Liver (tissue), 9 donors: ENCODE results near the gene KIF6. TPM values are rescaled to one million over a fixed set of nuclear protein-coding genes. Genes with fewer than 3 reads are reported as not detected.

Source experiments
- DNase-seq: peaks from one replicate; pipeline ENCODE4 v3.0.0-alpha.2; 2017; ENCODE audit warnings: low spot score
- H3K27ac ChIP-seq, 2 donors: one replicate each; pipeline ENCODE4 v1.7.0; 2013; ENCODE audit warnings: inconsistent platforms in 2 of 2, low read length in 2 of 2, control low read depth in 1 of 2, low read depth in 1 of 2, mild to moderate bottlenecking in 1 of 2
- H3K27me3 ChIP-seq, 4 donors: one replicate each; pipeline versions ENCODE4 v1.6.1 to v1.7.0; 2013; ENCODE audit warnings: low read length in 3 of 4, inconsistent platforms in 1 of 4, mild to moderate bottlenecking in 1 of 4, moderate library complexity in 1 of 4; ENCODE audit not compliant: control insufficient read depth in 4 of 4, insufficient read depth in 4 of 4
- H3K36me3 ChIP-seq, 4 donors: one replicate each; pipeline versions ENCODE4 v1.6.1 to v1.7.0; 2013; ENCODE audit warnings: low read length in 3 of 4, mild to moderate bottlenecking in 3 of 4, low read depth in 1 of 4, moderate library complexity in 1 of 4; ENCODE audit not compliant: control insufficient read depth in 4 of 4, insufficient read depth in 3 of 4
- H3K4me1 ChIP-seq, 4 donors: one replicate each; pipeline versions ENCODE4 v1.6.1 to v1.7.0; 2013; ENCODE audit warnings: low read length in 3 of 4, mild to moderate bottlenecking in 3 of 4, moderate library complexity in 1 of 4; ENCODE audit not compliant: control insufficient read depth in 4 of 4, insufficient read depth in 4 of 4
- H3K4me3 ChIP-seq, 3 donors: one replicate each; pipeline versions ENCODE4 v1.6.1 to v1.7.0; 2013; ENCODE audit warnings: low read length in 3 of 3, control low read depth in 1 of 3, low read depth in 1 of 3, mild to moderate bottlenecking in 1 of 3
- H3K9ac ChIP-seq, 2 donors: one replicate each; pipeline ENCODE4 v1.7.0; 2013; ENCODE audit warnings: low read length in 2 of 2, mild to moderate bottlenecking in 2 of 2, moderate library complexity in 2 of 2, control low read depth in 1 of 2, low read depth in 1 of 2
- H3K9me3 ChIP-seq, 4 donors: one replicate each; pipeline versions ENCODE4 v1.6.1 to v1.7.0; 2013; ENCODE audit warnings: low read length in 3 of 4; ENCODE audit not compliant: control insufficient read depth in 4 of 4
- EGR1 ChIP-seq, 2 donors: IDR thresholded peaks; 2 replicates each; pipeline ENCODE4 v1.6.1; 2016 to 2018; ENCODE audit warnings: antibody characterized with exemption in 2 of 2, low read depth in 2 of 2
- FOXA1 ChIP-seq: IDR thresholded peaks from 2 replicates; pipeline ENCODE4 v1.6.1; 2016; ENCODE audit warnings: antibody characterized with exemption
- FOXA2 ChIP-seq: IDR thresholded peaks from 2 replicates; pipeline ENCODE4 v1.6.1; 2016; ENCODE audit warnings: antibody characterized with exemption
- GABPA ChIP-seq, 2 donors: IDR thresholded peaks in 1 of 2; conservative IDR thresholded peaks in 1 of 2; 2 replicates each; pipeline ENCODE4 v1.6.1; 2016; ENCODE audit warnings: antibody characterized with exemption in 2 of 2, mild to moderate bottlenecking in 1 of 2, moderate library complexity in 1 of 2
- HNF4A ChIP-seq, 2 donors: conservative IDR thresholded peaks; 2 replicates each; pipeline ENCODE4 v1.6.1; 2016; ENCODE audit warnings: antibody characterized with exemption in 2 of 2, mild to moderate bottlenecking in 2 of 2
- HNF4G ChIP-seq: IDR thresholded peaks from 2 replicates; pipeline ENCODE4 v1.6.1; 2016; ENCODE audit warnings: antibody characterized with exemption
- JUND ChIP-seq, 2 donors: IDR thresholded peaks; 2 replicates each; pipeline ENCODE4 v1.6.1; 2016; ENCODE audit warnings: antibody characterized with exemption in 2 of 2
- NR2F2 ChIP-seq: IDR thresholded peaks from 2 replicates; pipeline ENCODE4 v1.6.1; 2016; ENCODE audit warnings: antibody characterized with exemption
- RAD21 ChIP-seq, 2 donors: IDR thresholded peaks; 2 replicates each; pipeline ENCODE4 v1.6.1; 2016; ENCODE audit warnings: antibody characterized with exemption in 2 of 2, mild to moderate bottlenecking in 2 of 2
- RXRA ChIP-seq, 2 donors: IDR thresholded peaks; 2 replicates each; pipeline ENCODE4 v1.6.1; 2017 to 2018; ENCODE audit warnings: antibody characterized with exemption in 2 of 2, mild to moderate bottlenecking in 1 of 2
- SP1 ChIP-seq: IDR thresholded peaks from 2 replicates; pipeline ENCODE4 v1.6.1; 2018; ENCODE audit warnings: antibody characterized with exemption, mild to moderate bottlenecking
- TAF1 ChIP-seq: conservative IDR thresholded peaks from 2 replicates; pipeline ENCODE4 v1.6.1; 2016; ENCODE audit warnings: antibody characterized with exemption, mild to moderate bottlenecking
- YY1 ChIP-seq: IDR thresholded peaks from 2 replicates; pipeline ENCODE4 v1.6.1; 2016; ENCODE audit warnings: antibody characterized with exemption, mild to moderate bottlenecking
- WGBS: extraction: QIAGEN DNeasy Blood & Tissue Kit; methylation state at CpG from one replicate; pipeline ENCODE4 v1.1.7; 2013; 5-methylcytosine and 5-hydroxymethylcytosine counted together
- polyA plus RNA-seq, 2 donors: library from polyadenylated mRNA; stranded (reverse) in 1 of 2; unstranded in 1 of 2; fragments of 200-250 nt in 1 of 2; fragments of >200 nt in 1 of 2; fragmentation: Nextera tagmentation in 1 of 2; extraction: Ambion mirVana in 1 of 2; gene quantifications; one replicate each; pipeline versions ENCODE4 v1.2.1 to v1.2.3, GENCODE V29; 2013 to 2015
- total RNA-seq, 2 donors: library from RNA; depleted of rRNA; stranded (reverse); fragments of >200 nt; gene quantifications; one replicate each; pipeline ENCODE4 v1.2.3, GENCODE V29; 2014
- TF ChIP-seq, protein P1 (sequence below): fragments of 150-350 bp; IDR thresholded peaks from 2 replicates; pipeline ENCODE4 v1.5.1; 2017; ENCODE audit warnings: improper control_type of control experiment, low read depth, low read length; ENCODE audit not compliant: missing input control
- TF ChIP-seq, protein P2 (sequence below): IDR thresholded peaks from 2 replicates; pipeline ENCODE4 v1.6.1; 2016; ENCODE audit warnings: antibody characterized with exemption, mild to moderate bottlenecking
- TF ChIP-seq, protein P3 (sequence below): IDR thresholded peaks from 2 replicates; pipeline ENCODE4 v1.6.1; 2016; ENCODE audit warnings: antibody characterized with exemption
- TF ChIP-seq, protein P4 (sequence below): IDR thresholded peaks from 2 replicates; pipeline ENCODE4 v1.6.1; 2016; ENCODE audit warnings: antibody characterized with exemption
- donor health status: healthy.
- donor health status: healthy.
- donor health status: healthy.
- donor health status: healthy.
- donor health status: healthy.

KIF6 gene
- total and polyA plus RNA-seq, 4 donors = 0.17 to 7.5 (median 0.29) TPM

DNA sequence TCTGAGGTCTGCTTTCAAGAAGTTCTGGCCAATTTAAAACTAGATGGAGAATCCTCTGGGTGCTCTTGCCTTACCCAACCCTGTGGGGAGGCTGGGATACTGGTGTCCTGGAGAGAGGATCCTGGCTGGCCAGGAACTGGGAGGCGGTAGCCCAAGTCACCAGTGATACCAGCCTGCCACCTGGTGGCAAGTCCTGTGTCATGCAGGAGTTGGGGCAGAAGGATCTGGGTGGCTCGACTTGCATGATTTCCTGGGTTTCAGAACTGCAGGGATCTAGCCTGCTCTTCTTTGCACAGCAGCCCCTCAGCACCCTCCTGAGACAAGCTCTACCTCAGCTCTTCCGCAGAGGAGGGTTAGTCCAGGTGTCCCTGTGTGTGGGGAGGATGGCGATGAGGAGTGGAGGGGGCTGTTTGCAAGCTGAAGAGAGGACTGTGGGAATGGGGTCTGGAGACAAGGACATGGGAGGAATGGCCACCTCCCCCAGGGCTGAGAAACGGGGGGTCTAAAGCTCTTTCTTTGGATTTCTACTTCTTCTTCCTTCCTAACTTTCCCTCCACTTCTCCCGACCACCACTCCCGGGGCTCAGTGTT is 415.2 kb downstream of the KIF6 start:
- H3K4me3 ChIP-seq = no peak overlapping the region
- H3K36me3 ChIP-seq = no peaks in the 10 kb centered on the region
- H3K9ac ChIP-seq = no peak overlapping the region
- WGBS = 36% methylated on average over 7 of the region's 7 CpGs
- peaks cover 0 to 20% (median 16%) of the 10 kb centered on the region in 4 donors for H3K4me1 ChIP-seq
- H3K9me3 ChIP-seq = no peaks in the 10 kb centered on the region
- peak; percentile 65 for DNase-seq
- TF ChIP-seq, protein P1, sequence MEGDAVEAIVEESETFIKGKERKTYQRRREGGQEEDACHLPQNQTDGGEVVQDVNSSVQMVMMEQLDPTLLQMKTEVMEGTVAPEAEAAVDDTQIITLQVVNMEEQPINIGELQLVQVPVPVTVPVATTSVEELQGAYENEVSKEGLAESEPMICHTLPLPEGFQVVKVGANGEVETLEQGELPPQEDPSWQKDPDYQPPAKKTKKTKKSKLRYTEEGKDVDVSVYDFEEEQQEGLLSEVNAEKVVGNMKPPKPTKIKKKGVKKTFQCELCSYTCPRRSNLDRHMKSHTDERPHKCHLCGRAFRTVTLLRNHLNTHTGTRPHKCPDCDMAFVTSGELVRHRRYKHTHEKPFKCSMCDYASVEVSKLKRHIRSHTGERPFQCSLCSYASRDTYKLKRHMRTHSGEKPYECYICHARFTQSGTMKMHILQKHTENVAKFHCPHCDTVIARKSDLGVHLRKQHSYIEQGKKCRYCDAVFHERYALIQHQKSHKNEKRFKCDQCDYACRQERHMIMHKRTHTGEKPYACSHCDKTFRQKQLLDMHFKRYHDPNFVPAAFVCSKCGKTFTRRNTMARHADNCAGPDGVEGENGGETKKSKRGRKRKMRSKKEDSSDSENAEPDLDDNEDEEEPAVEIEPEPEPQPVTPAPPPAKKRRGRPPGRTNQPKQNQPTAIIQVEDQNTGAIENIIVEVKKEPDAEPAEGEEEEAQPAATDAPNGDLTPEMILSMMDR = peak; percentile 96
- TF ChIP-seq RAD21 (IDR thresholded peaks at IDR 0.05) (peak; percentile 98 to 99), FOXA2 (no peak)
- H3K27me3 ChIP-seq = peaks cover 0 to 6% (median 0%) of the 10 kb centered on the region in 4 donors
- H3K27ac ChIP-seq = no peak overlapping the region

DNA sequence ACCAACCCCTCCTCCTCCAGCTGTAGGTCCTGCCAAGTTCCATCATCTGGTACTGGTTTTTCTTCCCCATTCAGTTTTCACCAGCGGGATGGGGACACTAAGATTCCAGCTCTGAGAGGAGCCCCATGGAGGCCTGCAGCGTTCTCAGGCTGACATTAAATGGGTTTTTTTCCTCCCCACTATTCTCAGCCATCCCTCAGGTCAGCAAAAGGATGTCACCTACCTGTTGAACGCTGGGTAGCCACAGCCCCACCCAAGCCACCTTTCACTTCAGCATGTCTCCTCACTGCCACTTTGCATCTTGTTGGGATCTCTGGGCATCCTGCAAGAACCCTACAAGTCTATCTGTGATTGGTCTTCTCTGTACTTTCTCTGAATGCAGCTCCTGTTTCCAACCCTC is 417.7 kb downstream of the KIF6 start:
- Histone ChIP-seq H3K36me3 (no peaks in the 10 kb centered on the region), H3K4me3 (no peak overlapping the region), H3K27ac (no peak overlapping the region), H3K9me3 (no peaks in the 10 kb centered on the region), H3K27me3 (no peaks in the 10 kb centered on the region), H3K9ac (no peak overlapping the region), H3K4me1 (peaks cover 0 to 9% (median 7%) of the 10 kb centered on the region in 4 donors)
- TF ChIP-seq EGR1 (IDR thresholded peaks at IDR 0.05; ENCODE audit: low read depth in 2 of 2) = no peak
- TF ChIP-seq, protein P2, sequence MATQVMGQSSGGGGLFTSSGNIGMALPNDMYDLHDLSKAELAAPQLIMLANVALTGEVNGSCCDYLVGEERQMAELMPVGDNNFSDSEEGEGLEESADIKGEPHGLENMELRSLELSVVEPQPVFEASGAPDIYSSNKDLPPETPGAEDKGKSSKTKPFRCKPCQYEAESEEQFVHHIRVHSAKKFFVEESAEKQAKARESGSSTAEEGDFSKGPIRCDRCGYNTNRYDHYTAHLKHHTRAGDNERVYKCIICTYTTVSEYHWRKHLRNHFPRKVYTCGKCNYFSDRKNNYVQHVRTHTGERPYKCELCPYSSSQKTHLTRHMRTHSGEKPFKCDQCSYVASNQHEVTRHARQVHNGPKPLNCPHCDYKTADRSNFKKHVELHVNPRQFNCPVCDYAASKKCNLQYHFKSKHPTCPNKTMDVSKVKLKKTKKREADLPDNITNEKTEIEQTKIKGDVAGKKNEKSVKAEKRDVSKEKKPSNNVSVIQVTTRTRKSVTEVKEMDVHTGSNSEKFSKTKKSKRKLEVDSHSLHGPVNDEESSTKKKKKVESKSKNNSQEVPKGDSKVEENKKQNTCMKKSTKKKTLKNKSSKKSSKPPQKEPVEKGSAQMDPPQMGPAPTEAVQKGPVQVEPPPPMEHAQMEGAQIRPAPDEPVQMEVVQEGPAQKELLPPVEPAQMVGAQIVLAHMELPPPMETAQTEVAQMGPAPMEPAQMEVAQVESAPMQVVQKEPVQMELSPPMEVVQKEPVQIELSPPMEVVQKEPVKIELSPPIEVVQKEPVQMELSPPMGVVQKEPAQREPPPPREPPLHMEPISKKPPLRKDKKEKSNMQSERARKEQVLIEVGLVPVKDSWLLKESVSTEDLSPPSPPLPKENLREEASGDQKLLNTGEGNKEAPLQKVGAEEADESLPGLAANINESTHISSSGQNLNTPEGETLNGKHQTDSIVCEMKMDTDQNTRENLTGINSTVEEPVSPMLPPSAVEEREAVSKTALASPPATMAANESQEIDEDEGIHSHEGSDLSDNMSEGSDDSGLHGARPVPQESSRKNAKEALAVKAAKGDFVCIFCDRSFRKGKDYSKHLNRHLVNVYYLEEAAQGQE = no peak
- no peak for TF ChIP-seq YY1
- TF ChIP-seq FOXA1 = no peak
- TF ChIP-seq, protein P1 = no peak
- no peak for TF ChIP-seq HNF4A (conservative IDR thresholded peaks at IDR 0.05)
- TF ChIP-seq TAF1 = no peak
- no peak for TF ChIP-seq SP1
- TF ChIP-seq JUND (IDR thresholded peaks at IDR 0.05) = no peak
- no peak for TF ChIP-seq GABPA (IDR thresholded peaks at IDR 0.05 in 1 of 2, conservative IDR thresholded peaks at IDR 0.05 in 1 of 2)
- no peak for TF ChIP-seq RAD21 (IDR thresholded peaks at IDR 0.05)
- TF ChIP-seq HNF4G = no peak
- TF ChIP-seq NR2F2 = no peak
- no peak for TF ChIP-seq FOXA2
- TF ChIP-seq RXRA (IDR thresholded peaks at IDR 0.05) = no peak
- TF ChIP-seq, protein P3, sequence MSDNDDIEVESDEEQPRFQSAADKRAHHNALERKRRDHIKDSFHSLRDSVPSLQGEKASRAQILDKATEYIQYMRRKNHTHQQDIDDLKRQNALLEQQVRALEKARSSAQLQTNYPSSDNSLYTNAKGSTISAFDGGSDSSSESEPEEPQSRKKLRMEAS = no peak
- TF ChIP-seq, protein P4, sequence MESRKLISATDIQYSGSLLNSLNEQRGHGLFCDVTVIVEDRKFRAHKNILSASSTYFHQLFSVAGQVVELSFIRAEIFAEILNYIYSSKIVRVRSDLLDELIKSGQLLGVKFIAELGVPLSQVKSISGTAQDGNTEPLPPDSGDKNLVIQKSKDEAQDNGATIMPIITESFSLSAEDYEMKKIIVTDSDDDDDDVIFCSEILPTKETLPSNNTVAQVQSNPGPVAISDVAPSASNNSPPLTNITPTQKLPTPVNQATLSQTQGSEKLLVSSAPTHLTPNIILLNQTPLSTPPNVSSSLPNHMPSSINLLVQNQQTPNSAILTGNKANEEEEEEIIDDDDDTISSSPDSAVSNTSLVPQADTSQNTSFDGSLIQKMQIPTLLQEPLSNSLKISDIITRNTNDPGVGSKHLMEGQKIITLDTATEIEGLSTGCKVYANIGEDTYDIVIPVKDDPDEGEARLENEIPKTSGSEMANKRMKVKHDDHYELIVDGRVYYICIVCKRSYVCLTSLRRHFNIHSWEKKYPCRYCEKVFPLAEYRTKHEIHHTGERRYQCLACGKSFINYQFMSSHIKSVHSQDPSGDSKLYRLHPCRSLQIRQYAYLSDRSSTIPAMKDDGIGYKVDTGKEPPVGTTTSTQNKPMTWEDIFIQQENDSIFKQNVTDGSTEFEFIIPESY = no peak
- DNase-seq = no peak
- WGBS = 87% methylated on average over 3 of the region's 3 CpGs
